HG02885 (cell line): ENCODE data around the gene SEPTIN6.

Experiments used
- ATAC-seq: cut with Tn5 transposase; IDR thresholded peaks from one replicate; pipeline ENCODE4 v1.9.1; 2021; ENCODE audit warnings: mild to moderate bottlenecking; ENCODE audit not compliant: unreplicated experiment, poor library complexity

The SEPTIN6 gene

DNA sequence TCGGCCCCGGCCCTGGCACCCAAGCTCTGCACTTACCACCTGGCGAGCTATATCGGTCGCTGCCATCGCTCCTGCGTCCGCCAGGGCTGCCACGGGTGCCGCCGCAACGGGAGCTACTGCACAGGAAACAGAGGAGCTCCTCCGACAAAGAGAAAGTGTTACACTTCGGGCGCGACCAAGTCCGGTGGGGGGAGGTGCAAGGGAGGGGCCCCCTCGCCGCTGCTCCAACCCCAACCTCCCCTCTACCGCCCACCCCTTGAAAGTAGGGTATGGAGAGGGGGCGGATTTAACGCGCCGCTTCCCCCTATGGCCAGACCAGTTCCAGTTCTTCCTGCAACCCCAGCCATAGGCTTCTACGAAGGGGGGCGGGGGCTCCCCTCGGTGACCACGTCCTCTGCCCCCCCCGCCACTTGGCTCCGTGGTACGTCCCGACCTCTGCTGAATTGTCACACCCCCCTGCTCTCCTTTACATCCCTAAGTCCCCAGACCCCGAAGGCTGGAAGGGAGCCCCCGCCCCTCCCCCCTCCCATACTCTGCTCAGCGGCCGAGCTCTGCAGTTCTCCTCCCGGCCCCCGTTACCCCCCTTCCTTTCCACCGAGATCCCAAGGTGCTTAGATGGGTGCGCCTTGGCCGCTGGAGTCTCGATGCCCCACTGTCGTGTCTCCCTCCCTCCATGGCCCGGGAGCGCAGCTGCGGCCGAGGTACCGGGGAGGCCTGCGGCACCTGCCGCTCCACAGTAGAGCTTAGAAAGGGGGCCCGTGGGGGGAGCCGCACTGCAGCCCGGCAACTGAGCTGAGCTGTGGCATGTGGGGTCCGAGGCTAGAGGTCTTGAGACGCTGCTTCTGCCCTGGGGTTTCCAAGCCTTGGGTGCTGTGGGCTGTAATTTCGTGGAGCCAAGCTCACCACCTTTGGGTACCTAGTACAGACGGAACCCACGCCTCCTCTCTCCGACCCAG lies at the start of gene SEPTIN6:
Gene SEPTIN6 (minus strand): TSS at position 129 of the 956 bp plus-strand sequence. CDS start 63 bp downstream, at position 66.
- peak; percentile 68 for ATAC-seq

DNA sequence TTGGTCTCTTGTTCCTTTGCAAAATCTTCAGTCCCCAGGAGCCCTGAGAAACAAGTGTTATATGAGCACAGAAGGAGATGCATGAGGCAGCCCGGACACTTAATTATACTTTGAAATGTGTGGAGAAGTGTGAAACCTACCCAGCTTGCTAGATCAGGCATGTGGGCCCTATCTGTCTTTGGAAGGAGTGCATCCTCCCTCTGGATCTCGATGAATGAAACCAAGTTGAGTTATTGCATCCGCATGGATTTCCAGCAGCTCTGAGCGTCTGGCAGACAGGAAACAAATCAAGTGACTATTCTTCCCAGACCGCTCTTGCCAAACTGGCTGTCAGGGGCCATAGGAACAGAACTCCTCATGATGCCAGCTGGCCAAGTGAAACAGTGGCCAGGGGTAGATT lies 45.8 kb upstream of the SEPTIN6 start:
- no peak for ATAC-seq

DNA sequence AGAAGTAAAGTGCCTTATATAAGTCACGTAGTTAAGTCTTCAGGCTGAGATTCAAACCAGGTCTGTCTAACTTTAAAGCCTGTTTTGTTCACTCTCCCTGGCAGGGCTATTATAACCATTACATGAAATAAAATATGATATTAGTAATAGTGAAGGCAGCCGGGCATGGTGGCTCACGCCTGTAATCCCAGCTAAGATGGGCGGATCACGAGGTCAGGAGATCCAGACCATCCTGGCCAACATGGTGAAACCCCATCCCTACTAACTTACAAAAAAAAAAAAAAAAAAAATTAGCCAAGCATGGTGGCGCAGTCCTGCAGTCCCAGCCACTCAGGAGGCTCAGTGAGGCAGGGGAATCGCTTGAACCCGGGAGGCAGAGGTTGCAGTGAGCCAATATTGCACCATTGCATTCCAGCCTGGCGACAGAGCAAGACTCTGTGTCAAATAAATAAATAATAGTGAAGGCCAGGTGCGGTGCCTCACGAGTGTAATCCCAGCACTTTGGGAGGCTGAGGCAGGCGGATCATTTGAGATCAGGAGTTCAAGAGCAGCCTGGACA lies 43.3 kb upstream of the SEPTIN6 start:
- no peak for ATAC-seq

DNA sequence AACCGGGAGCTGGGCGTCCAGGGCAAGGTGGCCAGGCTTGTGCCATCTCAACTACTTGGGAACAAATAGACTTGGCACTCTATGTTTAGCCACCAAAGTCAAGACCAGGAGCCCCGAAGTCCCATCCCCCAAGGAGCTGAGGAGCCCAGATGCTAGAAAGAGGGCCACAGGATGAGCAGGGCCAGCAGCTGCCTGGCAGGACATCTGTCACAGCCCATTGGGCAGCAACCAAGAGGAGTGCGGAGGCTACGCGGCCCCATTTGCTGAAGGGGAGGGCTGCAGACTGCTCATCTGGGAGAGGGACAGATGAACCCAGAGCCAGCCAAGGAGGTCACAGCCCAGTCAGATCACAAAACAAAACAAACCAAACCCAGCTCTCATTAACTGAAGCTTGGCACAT lies 42.5 kb upstream of the SEPTIN6 start:
- ATAC-seq, result no peak

DNA sequence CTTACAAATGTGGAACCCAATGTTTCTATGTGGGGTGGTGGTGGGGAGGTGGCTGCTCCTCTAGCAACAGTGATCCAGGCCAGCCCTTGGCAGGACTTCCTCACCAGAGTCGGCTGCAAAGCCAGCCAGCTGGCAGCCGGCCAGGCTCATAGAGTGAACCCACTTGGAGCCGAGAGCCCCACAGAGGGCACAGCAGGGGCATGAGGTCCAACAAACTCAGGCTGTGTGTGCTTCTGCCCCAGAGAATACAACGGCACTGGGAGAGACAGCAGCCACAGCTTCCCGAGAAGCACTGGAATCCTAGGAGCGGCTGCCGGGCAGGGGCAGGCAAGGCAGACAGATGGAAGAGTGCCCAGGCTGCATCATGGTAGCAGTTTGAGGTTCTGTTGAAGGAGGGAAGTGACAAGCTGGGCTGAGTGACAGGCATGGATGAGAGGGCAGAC lies 42.0 kb upstream of the SEPTIN6 start:
- no peak for ATAC-seq

DNA sequence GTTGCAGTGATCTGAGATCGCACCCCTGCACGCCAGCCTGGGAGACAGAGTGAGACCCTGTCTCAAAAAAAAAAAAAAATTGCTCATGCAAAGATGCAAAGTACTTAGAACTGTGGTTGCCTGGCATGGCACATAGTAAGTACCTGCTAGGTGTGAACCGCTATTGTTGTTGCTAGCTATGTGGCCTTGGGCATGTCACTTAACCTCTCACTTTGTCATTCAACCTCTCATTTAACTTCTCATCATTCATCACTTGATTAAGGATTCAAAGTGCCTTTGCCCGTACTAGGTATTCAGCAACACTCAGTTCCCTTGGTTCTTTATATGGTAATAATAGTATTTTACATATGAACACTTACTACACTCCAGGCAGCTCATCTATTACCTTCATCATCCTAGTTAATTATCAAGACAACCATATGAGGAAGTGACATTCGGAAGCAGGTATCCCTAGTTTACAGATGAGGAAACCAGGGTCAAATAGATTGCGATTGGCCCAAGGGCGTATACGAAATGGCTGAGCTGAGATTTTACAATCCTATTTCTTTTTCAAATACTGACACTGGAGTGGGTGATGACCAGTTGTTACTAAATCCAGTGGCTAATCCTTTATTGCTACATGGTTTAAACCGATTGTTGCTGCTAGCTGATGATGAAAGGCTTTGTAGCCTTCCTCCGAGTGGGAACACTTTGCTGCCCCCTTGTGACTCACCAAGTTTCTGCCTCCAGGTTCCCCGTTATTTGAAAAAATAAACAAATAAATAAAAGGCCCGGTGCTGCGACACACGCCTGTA lies 36.6 kb upstream of the SEPTIN6 start:
- peak; percentile 71 for ATAC-seq

DNA sequence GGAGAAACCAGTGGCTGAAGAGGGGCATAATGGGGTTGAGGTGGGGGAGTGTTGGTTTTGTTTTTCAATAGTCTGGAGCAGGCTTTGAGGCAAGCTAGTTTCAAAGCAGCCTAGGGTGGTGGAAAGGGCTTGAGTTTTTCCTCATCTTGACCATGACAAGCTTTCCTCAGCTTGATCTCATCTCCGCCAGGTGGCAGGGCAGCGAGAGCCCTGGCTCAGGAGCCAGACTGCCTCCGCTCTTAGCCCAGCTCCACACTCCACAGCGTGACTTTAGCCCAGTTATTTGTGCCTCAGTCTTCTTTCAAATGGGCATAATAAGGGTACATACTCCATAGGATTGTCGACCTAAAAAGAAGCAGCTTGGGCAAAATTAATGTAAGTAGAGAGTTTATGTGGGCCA lies 35.5 kb upstream of the SEPTIN6 start:
- ATAC-seq, result peak; percentile 64

DNA sequence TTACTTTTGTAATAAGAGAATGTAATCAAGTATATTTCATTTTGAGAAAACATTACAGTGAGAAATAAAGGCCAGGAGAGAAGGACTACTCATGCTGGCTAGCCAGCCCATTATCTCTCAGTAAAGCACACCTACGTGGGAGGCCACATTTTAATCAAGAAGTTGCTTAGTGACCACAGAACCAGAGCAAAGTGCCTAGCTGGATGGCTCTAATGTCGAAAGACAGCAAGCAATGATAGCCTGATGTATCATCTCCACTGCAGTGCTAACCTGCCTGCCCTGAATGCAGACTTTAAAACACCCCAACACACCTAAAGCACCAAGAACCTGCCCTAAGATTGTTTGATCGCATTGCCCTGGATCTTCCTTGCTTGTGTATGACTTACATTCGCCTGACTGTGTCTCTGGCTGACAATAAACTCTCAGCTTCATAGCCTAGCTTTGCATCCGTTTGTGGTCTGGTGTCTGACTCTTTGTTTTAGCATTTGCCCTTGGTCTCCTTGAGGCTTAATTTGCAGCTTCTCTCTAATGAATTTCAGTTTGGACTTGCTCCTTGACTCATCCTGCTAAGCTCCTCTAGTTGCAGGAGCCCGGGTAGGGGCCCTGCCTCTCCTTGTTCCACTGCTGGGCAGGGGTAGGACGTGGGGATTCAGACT lies 34.1 kb upstream of the SEPTIN6 start:
- no peak for ATAC-seq

DNA sequence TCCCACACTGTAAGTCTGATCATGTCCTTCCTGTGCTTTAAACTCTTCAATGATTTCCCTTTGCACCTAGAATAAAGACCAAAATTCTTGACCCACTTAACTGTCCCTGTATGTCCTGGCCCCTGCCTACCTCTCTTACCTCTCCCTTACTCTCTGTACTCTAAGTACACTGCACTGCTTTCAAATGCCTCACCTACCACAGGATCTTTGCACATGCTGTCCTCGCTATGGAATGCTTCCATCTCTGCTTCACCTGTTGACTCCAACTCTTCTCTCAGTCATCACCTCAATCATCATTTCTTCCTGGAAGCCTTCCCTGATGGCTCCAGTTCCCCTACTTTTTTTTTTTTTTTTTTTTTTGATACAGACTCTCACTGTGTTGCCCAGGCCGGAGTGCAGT lies 29.0 kb upstream of the SEPTIN6 start:
- ATAC-seq, result no peak

DNA sequence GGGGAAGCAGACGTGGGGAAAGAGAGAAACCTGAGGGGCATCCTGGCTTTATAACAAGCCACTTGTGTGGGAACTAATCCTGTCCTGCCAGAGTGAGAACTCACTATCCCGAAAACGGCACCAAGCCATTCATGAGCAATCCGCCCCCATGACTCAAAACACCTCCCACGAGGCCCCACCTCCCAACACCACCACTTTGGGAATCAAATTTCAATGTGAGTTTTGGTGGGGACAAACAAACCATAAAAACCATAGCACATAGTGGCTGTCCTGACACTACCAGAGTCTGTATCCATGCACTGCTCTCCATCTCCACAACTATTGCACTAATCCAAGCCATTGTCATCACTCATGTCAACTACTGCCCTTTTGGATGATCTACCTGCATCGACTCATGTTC lies 28.5 kb upstream of the SEPTIN6 start:
- no peak for ATAC-seq

DNA sequence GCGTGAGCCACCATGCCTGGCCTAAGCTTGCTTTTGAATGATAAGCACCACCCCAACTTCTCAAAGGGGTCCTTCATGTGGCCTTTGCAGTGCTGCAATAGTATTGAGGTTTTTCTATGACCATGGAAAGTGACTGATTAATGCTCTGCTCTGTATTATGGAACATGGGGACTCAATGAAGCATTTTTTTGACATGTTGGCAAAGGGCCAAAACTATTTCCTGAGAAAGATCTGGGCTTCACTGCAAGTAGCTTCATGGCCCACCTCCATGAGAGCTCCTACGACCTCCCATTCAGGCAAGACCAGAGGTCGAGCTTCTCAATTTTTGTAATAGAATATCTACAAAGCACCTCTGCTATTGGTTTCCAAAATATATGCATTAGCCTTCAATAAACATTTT lies 16.7 kb upstream of the SEPTIN6 start:
- ATAC-seq, result no peak

DNA sequence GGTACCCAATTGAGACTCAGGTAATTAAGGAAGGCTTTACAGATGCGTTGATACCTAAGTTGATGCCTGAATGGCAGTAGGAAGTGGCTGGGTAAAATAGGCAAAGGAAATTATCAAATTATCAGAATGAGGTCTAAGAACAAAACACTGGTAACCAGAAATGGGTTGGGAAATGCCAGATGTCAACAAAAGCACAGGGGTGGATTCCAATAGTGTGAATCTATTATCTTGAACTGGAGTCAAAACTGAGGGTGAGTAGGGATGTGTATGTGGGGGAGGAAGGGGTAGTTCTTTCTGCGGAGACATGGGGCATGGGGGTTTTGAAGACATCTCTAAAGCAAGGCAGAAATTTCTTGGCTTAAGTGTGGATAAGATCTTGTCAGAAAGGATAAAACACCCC lies 16.0 kb upstream of the SEPTIN6 start:
- ATAC-seq, result no peak

DNA sequence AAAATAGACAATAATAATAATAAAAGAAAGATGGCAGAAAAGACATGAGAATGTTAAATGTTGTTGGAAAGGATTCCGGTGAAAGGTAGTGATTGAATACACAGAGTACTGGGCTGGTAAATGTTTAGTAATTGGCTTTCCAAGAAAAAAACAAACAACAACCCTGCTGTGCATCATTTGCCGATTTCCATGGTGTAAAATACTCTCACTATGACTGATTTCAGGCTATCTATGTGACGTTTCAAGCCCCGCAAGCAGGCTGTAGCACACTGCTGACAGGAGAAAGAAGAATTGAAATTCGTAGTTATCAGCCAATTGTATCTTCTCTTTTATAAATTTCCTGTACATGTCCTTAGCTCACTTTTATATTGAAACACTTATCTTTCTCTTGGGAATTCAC lies 13.6 kb upstream of the SEPTIN6 start:
- ATAC-seq, result peak; percentile 74

DNA sequence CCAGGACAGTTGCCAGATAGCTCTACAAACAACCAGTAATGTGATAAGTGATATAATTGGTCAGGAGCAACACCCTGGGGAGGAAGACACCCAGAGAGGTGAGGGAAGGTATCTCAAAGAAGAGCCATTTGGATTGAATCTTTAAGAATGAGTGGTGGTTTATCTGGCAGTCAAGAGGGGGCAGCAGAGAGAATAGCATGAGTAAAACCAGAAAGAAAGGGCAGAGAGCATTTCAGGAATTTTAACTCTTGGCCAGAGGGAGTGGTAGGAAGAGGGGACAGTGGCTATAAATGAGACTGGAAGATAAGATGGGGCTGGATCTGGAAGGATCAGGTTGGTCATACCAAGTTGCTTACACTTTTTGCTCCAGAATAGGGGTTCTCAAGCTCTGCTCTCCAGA lies 5.9 kb upstream of the SEPTIN6 start:
- ATAC-seq, result peak; percentile 40

DNA sequence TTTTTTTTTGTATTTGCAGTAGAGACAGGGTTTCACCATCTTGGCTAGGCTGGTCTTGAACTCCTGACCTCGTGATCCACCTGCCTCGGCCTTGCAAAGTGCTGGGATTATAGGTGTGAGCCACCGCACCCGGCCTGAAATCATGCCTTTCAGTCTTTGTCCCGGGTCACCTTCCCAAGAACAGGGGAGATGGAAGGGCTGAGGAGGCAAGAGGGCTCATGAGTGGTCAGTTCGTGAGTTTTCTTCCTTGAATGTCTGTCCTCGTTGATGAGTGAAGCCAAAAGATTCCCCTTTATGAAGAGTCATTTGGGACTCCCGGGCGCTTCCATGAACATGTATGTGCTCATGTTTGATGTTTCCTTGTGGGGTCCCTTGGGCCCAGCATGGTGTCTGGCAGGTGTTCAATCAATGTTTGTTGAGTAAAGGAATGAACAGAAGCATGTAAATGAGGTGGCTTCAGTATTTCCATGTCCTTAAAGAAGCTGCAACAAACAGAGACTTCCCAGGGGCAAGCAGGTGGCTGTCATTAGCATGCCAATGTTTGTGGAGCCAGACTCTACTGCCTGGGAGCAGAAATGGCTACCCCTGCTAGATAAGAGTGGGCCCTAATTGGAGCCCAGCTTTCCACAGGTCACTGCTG lies 3.4 kb upstream of the SEPTIN6 start:
- ATAC-seq, result no peak

DNA sequence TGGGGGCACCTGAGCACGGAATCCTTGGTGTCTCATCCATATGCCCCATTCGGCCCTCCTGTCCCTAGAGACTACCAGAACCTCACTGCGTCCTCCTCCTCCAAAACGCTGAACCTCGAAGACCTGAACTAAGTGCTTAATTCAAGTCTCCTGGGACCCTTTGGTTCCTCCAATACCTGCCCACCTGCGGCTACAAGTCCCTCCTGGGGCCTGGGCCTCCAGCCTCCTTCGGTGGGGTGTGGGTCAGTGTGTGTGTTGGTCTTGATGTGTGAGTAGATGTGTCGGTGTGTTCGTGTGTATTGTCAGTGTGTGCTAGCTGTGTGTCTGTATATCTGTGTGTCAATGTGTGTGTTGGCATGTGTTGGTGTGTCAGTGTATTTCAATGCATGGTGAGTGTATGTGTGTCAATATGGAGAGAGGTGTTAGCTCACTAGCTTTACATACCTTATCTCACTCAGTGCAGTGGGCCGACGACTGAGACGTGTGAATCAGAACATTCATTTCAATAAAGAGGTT lies 2.6 kb upstream of the SEPTIN6 start:
- ATAC-seq, result no peak

DNA sequence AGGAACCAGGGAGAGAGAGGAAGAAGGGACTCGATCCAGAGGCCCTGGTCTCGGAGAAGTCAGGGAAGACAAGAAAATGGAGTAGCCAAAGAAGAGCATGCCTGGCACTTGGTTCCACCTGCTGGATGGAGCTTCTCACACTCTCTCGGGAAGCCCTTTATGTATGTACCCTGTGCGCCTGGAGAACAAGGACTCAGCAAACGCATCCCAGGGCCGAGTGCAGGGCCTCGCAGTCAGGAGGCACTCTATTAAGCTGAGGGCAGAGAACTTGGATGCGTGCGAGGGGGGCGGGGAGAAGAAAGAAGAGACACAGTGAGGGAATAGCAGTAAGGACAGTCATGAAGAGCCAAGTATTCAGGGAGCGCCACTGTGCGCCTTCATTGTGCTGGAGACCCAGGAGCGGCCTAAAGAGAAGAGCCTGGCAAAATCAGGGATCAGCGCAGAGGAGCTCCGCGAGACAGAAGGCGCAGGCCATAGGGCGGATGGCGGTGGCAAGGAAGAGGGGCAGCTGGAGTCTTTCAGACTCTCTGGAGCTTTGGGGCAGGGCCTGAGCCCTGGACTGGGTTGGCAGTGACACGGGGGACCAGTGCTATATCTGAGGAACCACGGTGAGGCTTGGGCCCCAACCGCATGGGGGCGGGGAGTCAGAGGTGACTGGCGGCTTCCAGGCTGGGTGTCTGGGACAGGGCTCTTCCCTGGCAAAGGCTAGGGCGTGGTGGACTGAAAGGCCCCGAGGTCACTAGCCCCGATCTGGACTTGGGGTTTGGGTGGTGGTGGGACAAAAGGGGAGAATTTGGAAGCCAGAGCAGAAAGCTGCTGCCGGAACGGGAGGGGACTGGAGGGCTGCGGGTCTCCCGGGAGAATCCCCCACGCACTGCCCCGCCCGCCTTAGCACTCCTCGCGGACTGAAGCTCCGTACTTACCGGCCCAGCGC lies 1.9 kb upstream of the SEPTIN6 start:
- no peak for ATAC-seq

DNA sequence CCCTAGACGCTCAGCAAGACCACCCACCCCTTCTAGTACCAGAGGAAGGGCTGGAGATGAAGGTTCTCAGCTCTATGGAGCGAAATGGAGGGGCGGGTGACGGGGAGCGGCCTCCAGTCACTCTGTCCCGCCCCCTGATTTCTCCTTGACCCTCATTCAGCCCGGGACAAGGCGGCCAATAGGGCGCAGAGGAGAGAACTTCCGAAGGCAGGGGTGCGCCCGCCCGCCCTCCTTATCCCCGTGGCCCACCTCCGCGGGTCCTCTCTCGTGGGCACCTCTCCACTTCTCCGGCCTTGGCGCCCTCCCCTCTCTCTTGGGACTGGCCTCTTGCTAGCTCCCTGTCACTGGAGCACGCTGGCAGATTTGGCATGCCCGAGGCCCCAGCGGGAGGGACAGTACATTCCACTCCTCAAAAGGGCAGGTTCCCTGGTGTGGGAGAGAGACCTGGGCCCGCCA lies 1.1 kb upstream of the SEPTIN6 start:
- ATAC-seq, result no peak
